ENCODE data around the gene GRIN2C.

The GRIN2C gene

DNA sequence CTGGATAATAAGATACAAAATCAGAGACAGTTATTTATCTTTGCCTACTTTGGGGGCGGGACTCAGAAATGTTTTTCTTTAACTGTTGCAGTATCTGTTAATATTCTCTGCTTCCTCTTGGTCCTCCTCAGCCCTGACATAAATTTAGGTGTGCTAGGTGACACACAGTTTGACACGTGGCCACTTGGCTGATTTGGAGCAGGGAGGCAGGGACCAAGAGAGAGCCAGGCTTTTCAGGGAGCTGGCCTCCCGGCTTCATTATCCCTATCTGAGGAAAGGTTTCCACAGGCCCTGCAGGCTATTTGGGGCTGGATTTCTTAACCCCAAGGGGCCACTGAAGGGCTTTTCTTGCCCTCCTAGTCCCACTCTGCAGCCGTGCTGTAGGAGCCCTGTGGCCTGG, 63.5 kb downstream of the GRIN2C start:
- no peak for DNase-seq

DNA sequence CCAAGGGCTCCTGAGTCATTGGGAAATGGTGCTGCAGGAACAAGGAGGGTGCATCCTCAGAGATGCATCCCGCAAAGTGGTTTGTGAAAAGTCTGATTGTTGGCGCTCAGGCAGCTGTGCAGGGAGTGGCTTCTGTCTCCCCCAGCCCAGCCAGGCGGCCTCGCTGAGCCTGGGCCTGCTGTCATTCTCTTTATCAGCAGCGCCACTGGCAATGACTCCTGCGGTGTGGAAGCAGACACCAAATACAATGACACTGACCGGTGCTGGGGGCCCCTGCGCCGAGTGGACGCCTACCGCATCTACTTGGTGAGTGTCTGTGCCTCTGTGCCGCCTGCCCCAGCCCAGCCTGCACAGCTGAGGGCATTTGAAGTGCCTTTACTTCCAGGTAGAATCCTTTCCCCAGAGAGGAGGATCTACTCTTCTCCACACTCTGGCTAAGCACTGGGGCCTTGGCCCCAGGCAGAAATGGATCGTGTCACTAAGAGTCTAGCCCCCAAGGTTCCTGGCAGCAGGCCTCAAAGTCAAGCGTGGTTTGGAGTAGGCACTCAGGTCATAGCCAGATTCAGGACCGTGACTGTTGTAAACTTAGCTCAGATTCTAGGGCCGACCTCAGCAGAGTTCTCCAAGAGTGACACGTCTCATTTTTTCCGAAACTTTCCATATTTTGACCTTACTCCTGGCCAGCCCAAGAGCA, 64.2 kb downstream of the GRIN2C start:
- no peak for DNase-seq

DNA sequence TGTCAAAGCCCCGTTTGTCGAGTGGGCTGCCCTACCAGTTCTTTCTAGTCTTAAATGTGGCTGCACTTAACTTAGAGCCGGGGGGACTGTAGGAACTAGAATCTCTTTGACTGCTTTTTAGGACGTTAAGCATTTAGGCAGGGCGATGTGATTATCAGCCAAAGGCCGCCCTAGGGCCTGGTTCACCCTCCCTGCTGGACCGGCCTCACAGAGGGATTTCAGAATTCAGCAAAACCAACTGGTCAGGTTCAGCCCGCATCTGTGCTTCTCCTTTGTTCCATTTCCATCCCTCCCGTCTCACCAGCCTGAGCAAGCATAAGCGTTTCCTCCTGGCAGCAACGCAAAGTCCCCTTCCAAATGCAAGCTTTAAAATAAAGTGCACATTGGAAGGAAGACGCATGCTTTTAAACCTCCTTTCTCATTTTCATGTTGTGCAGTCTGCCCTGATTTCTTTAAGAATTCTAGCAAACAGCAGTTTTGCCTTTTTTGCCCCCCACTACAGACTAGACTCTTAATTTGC, 67.0 kb downstream of the GRIN2C start:
- DNase-seq: no peak
